ENCODE results near the gene RNLS.

GRCh38 chr10:88450201-88450600 is 132.9 kb downstream of the RNLS start:
- TF ChIP-seq, protein P1, sequence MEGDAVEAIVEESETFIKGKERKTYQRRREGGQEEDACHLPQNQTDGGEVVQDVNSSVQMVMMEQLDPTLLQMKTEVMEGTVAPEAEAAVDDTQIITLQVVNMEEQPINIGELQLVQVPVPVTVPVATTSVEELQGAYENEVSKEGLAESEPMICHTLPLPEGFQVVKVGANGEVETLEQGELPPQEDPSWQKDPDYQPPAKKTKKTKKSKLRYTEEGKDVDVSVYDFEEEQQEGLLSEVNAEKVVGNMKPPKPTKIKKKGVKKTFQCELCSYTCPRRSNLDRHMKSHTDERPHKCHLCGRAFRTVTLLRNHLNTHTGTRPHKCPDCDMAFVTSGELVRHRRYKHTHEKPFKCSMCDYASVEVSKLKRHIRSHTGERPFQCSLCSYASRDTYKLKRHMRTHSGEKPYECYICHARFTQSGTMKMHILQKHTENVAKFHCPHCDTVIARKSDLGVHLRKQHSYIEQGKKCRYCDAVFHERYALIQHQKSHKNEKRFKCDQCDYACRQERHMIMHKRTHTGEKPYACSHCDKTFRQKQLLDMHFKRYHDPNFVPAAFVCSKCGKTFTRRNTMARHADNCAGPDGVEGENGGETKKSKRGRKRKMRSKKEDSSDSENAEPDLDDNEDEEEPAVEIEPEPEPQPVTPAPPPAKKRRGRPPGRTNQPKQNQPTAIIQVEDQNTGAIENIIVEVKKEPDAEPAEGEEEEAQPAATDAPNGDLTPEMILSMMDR (IDR thresholded peaks at IDR 0.05), result no peak
- no peak for TF ChIP-seq POLR2A (IDR thresholded peaks at IDR 0.05)

All from thyroid gland (tissue), 4 donors.